Endothelial cell of hepatic sinusoid (primary cell): ENCODE data around the gene ANXA6.

ENCODE experiments used
- in situ Hi-C: cut with HindIII; loops from 2 replicates; pipeline ENCODE4 v1.10.0; 2017; ENCODE audit warnings: low sequenced_read_pairs

ANXA6 gene

GRCh38 chr5:151154931-151155774 is 2.4 kb downstream of the ANXA6 start:
- in situ Hi-C loops: no loop called here

GRCh38 chr5:151153766-151154272 is 3.8 kb downstream of the ANXA6 start:
- in situ Hi-C loops: no loop called here

GRCh38 chr5:151153300-151153699 is 4.3 kb downstream of the ANXA6 start:
- in situ Hi-C loops: no loop called here

GRCh38 chr5:151151793-151152192 is 5.8 kb downstream of the ANXA6 start:
- in situ Hi-C loops: no loop called here

DNA sequence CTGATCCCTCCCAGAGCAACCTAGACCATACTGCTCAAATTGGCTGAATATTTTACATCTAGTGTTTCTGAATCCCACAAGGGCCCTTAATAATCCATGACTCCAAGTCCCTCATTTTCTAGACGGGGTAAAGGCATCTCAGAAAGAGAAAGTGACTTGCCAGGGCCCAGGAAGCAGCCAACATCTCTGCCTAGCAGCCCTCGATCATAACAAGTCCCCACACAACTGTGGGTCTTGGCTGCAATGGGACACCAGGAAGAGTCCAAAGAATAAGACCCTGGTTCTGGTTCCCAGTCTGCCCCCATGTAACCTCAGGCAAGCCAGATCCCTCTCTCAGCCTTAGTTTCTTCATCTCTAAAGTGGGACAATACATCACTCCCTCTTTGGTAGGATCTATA is 6.3 kb downstream of the ANXA6 start:
- in situ Hi-C loops: no loop called here

GRCh38 chr5:151150471-151151262 is 6.9 kb downstream of the ANXA6 start:
- in situ Hi-C loops: no loop called here

- in situ Hi-C loops: no loop called here
Measured at GRCh38 chr5:151148583-151148982, 9.0 kb downstream of the ANXA6 start.

DNA sequence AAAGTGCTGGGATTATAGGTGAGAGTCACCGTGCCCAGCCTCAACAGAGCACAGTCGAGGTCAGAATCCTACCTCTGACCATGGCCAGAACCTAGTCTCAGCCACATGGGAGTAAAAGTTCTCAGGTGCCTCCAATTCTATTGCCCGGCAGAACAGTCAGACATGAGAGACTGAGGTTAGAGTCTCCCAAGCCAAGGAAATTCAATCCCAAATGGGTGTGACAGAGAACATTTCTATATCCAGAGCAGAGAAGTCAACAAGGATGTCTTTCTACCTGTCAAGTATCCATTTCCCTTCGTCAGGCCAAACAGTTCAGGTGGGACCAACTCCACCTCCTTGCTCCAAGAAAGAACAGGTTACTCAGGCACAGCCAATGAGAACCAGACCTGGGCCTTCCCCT is 10.5 kb downstream of the ANXA6 start:
- in situ Hi-C loops: no loop called here

DNA sequence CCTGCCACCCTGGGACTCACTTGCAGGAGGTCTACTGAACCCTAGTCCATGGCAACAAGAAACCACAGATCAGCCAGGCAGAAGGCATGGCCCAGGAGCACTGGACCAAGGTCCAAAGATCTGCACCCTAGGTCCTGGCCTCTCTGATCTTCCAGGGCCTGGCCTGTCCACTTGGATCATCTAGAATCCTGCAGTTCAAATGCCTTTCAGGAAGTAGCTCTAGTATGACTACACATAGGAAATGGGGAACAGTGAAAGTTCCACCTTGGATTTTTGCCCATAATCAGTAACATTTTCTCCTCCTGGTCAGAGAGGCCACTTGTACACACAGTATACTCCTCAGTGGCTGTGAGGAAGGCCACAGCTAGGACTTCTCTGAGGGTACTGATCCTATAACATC is 11.5 kb downstream of the ANXA6 start:
- in situ Hi-C loops: no loop called here

DNA sequence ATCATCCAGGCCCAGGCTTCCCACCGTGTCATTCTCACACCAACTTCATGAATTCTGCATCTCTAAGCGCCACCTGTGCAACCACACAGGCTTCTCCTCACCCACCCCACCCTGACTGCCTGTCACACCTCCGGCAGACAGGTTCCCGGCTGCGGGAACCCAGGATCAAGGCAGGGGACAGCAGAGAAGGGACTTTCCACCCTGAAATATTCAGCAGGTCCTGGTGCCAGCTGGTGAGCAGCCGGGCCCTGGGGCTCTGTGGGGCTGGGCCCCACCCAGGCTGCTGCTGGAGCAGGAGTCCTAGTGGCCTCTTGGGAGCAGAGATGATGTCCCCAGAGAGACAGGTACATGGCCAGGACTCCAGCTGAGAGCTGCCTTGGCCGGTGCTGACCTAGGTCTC is 12.7 kb downstream of the ANXA6 start:
- in situ Hi-C loops: no loop called here

DNA sequence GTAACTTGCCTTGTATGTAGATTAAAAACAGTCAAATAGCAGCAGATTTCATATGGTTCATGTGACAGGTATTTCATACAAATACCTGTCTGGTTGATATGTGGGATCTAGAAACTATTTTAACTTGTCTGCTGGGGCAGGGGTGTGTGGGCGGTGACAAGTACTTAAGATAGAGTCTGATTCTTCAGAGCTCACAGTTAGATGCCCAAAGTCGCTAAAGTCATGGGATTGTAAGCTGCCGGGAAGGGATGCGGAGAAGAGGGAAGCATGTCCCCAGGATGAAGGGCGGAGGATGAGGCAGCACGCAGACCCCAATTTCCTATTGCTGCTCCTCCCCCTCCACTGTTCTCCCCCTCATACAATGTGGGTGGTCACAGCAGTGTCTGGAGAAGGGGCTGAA is 13.3 kb downstream of the ANXA6 start:
- in situ Hi-C loops: no loop called here

DNA sequence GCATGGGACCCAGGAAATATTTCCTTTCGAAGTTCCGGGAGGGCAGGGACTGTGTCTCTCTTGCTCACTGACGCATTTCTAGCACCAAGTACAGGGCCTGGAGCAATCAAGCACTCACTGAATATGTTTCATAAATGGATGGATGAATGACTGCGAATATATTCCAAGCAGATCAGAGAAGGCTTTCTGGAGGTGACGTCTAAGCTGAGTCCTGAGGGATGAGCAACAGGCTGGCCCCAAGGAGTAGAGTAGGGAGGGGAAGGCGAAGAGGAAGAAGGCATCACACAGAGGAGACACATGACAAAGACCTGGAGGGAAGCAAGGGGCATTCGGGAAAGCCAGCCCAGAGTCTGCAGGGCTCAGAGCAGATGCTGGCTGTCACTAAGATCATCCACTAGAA is 13.9 kb downstream of the ANXA6 start:
- in situ Hi-C loops: no loop called here

GRCh38 chr5:151142933-151143332 is 14.6 kb downstream of the ANXA6 start:
- in situ Hi-C loops: no loop called here

DNA sequence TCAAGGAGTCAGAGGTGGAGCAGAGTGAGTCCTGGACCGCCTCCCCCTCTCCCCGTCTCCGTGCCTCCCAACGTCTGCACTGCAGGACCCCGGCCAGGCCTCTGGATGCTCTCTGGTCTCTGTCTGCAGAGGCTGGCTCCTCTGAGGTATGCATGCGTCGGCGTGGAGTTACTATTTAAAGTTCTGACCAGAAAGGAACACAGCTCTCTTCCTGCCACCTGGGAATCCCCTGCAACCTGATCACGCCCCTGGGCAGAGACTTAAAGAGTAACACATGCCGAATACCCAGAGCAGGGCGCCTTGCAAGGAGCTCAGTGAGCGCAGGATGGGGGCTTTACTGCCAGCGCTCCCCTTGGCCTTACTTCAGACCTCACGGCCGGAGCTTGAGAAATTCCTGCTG is 16.0 kb downstream of the ANXA6 start:
- in situ Hi-C loops: no loop called here

DNA sequence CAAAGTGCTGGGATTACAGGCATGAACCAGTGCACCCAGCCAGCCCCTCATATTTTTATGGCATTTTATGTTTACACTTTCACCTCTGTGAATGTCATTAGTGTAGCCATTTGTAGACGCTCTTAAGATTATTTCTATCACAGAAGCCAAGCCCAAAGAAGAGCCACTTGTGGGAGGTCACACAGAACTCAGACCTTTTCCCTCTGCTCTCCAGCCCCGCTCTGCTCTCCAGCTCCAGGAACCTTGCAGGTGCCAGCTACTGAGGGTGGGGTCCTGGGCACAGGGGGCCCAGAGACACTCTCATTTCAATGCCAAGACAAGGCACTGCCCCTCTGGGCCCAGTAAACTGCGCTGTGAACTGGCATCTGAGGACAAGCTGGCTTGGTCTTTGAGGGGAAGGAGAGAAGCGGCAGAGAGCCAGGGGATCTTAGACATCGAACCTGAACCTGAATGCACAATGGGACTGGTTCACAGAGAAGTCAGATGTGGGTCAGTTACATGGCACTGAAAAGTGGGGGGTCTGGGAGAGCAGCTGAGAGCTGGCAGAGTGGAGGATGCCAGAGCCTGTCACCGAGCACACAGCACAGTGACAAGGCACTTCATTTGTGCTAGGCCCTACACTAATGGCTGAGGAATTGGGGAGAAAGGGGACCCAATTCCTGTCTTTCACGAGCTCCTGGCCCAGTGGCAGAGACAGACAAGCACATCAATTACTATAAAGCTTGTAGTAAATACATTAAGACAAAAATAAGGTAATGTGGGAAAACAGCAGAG is 16.7 kb downstream of the ANXA6 start:
- in situ Hi-C loops: no loop called here

- in situ Hi-C loops: loop anchor here (5.0 kb wide), 1 partner anchor 82 kb away; no protein-coding TSS in a partner anchor
Measured at GRCh38 chr5:151139646-151140045, 17.9 kb downstream of the ANXA6 start.

DNA sequence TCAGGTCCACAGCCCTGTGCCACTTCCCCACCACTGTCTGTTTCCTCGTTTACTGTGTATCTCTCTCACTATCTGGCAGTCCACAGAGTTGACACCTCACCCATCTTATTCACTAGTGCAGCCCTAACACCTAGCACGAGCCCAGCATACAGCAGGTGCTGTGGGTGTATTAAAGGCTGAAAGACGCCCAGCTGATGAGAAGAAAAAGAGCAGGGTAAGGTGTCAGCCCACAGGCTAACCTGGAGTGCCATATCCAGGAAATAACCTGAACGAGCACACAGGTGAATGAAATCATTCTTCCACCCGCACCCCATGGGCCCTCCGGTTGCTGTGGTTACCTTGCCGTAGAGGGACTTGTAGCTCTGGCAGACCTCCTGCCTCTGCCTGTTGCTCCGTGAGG is 18.6 kb downstream of the ANXA6 start:
- in situ Hi-C loops: loop anchor here (5.0 kb wide), 1 partner anchor 82 kb away; no protein-coding TSS in a partner anchor

- in situ Hi-C loops: loop anchor here (5.0 kb wide), 1 partner anchor 81 kb away; no protein-coding TSS in a partner anchor
Measured at GRCh38 chr5:151138114-151138513, 19.5 kb downstream of the ANXA6 start.

- in situ Hi-C loops: loop anchor here (5.0 kb wide), 1 partner anchor 80 kb away; no protein-coding TSS in a partner anchor
Measured at GRCh38 chr5:151137067-151137825, 20.3 kb downstream of the ANXA6 start.

GRCh38 chr5:151134228-151134627 is 23.4 kb downstream of the ANXA6 start:
- in situ Hi-C loops: no loop called here
